NOMO-1 treated with DMSO at 0.1 percent for 48 hours (cell line): ENCODE data around the gene STING1.
"Not testable (repeated sequence)": the region's sequence is repeated elsewhere in the genome, so short reads cannot be mapped to it uniquely, and the experiment has no call there.

Source experiments
- DNase-seq: peaks from one replicate; lab custom pipeline; 2025; ENCODE audit not compliant: unreplicated experiment; lab: John Stamatoyannopoulos, UW

STING1 gene

DNA sequence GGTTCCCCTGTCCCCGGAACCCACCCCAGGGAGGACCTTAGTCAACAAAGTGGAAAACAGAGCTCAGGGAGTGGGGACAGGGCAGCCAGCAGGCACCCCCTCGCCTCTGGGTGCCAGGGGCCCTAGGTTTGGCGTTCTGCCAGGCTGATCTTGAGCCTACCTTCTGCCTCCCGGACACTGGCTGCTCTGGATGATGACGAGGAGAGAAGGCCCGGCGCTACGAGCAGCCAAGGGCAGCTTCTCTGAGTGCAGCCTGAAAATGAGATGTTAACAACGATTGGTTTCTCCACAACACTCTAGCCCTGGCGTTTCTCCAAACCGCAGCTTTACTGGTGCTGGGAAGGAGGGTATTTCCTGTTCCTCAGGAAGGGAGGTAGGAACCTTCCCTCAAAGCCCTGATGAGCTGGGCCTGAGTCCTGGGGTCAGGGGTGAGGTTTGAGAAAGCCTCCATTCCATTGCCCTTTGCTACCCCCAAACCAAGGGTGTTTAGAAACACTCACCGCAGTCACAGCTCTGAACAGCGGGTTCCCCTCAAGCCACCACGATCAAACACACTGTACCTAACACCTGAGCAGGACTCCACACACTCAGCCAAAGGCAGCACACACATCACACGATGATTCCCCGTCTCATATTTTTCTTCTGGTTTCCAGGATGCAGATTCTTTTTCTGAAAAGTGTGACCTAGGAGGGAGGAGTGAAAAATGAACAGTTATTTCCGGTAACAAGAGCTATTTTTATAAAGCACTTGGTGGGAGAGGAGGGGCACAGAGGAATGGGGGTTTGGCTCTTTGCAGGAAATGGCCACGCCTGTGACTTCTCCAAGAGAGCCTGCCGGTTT lies at the start of gene STING1:
Gene STING1, minus strand, starts transcription at position 709 of the 840 bp plus-strand sequence. CDS start 1,054 bp downstream, outside the sequence.
- DNase-seq: peak; percentile 79

DNA sequence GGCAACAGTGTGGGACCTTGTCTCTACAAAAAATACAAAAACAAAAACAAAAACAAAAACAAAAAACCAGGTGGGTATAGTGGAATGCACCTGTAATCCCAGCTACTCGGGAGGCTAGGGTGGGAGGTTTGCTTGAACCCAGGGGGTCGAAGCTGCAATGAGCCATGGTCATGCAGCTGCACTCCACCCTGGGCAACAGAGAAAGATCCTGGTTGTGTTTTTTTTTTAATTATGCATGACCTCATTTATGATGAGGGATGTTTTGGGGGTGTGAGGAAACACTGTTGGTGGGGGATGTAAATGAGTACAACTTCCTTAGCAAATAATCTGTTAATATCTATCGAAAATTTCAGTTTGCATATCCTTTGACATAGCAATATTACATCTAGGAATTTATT lies 49.2 kb upstream of the STING1 start:
- DNase-seq: no peak

DNA sequence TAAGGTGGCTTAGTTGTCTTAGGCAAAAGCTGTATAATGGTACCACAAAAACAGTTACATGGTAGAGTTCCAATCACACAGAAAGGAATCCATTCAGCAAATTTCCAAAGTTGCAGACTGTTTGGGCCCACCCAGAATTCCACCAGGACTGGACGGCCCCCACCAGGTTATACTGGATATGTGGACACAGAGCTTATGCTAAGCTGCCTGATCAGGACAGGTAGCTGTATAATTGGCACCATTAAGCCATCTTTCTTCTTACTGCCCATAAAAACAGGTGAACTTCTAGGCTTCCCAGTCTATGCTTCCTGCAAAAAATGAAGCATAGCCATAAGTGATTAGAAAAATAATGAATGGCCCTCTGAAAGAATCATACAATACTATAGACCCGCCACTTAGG lies 47.5 kb upstream of the STING1 start:
- DNase-seq: not testable (repeated sequence)

DNA sequence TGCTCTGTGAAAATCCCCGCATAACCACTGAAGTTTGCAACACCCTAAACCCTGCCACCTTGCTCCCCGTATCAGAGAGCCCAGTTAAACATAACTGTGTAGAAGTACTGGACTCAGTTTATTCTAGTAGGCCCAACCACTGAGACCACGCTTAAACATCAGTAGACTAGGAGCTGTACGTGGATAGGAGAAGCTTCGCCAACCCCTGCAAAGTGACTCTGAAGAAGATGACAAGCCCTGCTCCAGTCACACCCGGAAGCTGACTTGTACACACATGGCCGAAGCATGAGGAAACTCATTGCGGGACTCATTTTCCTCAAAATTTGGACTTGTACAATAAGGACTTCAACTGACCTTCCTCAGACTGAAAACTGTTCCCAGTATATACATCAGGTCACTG lies 46.1 kb upstream of the STING1 start:
- DNase-seq: not testable (repeated sequence)

DNA sequence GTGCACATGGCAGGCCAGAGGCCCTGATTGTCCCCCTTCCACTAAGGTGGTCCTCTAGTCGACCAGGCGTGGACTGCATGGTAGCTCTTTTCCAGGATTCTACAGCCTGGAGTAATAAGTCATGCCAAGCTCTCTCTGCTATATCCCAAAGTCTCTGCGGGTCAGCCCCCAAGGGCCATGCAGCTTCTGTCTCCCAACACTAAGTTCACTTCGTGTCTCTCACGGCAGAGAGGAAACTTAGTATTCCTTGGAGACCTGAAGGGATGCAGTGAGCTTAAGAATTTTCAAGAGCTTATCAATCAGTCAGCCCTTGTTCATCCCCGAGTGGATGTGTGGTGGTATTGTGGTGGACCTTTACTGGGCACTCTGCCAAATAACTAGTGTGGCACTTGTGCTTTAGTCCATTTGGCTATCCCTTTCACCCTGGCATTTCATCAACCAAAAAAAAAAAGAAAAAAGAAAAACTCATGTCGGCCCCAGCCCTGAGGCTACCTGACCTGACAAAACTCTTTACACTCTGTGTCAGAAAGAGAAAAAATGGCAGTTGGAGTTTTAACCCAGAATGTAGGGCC lies 45.4 kb upstream of the STING1 start:
- not testable (repeated sequence) for DNase-seq

DNA sequence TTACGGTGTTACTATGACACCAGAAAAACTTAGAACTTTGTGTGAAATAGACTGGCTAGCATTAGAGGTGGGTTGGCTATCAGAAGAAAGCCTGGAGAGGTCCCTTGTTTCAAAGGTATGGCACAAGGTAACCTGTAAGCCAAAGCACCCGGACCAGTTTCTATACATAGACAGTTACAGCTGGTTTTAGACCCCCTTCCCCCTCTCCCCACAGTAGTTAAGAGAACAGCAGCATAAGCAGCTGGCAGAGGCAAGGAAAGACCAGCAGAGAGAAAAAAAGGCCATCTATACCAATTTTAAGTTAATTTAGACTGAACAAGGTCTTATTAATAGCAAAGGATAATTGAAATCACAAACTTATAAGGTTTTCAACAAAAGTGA lies 44.5 kb upstream of the STING1 start:
- DNase-seq: not testable (repeated sequence)

DNA sequence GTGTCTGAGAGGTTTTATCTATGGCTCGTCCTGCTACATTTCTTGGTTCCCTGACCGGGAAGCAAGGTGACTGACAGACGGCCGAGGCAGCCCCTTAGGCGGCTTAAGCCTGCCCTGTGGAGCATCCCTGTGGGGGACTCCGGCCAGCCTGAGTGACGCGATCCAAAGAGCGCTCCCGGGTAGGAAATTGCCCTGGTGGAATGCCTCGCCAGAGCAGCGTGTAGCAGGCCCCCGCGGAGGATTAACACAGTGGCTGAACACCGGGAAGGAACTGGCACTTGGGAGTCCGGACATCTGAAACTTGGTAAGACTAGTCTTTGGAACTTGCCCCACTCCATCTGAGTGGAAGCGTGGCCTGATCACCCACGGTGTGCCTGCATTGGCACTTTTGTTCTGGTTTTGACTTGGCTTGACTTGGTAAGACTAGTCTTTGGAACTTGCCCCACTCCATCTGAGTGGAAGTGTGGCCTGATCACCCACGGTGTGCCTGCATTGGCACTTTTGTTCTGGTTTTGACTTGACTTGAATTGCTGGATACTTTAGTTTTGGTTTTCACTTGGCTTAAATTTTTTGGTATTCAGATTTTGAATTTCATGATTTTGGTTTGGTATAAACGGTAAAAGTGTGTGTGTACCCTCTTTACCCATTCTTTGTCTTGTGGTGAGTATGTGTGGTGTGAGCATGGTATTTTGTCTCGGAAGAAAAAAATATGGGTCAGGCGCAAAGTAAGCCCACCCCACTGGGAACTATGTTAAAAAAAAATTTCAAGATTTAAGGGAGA lies 43.9 kb upstream of the STING1 start:
- not testable (repeated sequence) for DNase-seq

DNA sequence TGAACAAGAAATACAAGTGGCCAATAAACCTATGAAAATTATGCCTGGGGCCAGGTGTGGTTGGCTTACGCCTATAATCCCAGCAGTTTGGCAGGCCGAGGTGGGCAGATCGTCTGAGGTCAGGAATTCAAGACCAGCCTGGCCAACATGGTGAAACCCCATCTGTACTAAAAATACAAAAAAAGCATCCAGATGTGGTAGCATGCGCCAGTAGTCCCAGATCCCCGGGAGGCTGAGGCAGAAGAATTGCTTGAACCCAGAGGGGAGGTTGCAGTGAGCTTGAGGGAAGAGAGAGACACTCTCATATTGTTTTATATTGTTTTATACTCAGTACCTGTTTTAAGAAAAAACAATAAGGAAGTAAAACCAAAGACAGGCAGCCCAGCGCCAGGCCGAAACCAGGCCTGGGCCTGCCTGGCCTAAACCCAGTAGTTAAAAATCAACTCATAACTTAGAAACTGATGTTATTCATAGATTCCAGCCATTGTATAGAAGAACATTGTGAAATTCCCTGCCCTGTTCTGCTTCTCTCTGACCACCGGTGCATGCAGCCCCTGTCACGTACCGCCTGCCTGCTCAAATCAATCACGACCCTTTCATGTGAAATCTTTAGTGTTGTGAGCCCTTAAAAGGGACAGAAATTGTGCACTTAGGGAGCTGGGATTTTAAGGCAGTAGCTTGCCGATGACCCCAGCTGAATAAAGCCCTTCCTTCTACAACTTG lies 43.2 kb upstream of the STING1 start:
- DNase-seq: not testable (repeated sequence)

DNA sequence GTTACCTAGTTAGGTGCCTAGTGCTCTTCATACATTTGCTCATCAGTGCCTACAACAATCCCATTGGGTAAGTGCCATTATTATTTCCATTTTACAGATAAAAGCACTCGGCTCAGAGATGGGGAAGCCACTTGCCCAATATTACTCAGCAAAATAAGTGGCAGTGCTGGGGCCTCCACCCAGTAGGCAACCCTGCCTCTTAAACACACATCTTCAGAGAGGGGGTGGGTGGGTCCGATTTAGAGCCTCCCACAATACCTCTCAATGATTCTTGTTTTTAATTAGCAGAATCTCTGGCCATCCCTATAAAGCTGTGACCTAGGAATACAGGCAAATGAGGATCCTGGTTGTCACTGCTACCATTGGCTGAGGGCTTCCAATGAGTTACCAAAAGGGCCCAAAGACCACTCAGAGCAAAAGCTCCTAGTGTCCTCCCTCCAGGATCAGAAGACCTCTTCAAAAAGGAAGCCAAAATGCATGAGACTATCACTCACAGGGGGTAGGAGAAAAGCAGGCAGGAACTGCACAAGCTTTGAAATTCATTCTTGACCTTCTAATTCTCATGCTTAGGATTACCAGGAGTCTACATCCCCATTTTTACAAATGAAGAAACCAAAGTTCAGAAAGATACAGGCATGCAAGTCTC lies 42.5 kb upstream of the STING1 start:
- no peak for DNase-seq

DNA sequence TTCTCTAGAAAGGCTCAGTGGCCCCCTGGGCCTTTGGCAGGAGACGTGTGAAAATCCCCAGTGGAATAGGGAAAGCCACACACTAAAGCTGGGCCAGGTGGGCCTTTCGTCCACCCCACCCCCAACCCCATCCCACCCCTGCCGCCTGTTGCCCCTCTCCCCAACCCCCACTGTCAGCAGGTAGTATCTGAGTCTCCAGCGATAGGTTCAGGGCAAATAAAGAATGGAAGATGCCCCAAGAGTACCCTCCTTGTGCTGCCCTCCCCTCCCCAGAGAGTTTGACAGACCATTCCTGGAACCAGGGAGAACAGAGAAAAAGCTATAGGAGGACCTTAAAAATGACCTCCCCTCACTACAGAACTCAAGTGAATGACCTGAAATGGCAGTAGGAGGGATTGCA lies 41.9 kb upstream of the STING1 start:
- no peak for DNase-seq

DNA sequence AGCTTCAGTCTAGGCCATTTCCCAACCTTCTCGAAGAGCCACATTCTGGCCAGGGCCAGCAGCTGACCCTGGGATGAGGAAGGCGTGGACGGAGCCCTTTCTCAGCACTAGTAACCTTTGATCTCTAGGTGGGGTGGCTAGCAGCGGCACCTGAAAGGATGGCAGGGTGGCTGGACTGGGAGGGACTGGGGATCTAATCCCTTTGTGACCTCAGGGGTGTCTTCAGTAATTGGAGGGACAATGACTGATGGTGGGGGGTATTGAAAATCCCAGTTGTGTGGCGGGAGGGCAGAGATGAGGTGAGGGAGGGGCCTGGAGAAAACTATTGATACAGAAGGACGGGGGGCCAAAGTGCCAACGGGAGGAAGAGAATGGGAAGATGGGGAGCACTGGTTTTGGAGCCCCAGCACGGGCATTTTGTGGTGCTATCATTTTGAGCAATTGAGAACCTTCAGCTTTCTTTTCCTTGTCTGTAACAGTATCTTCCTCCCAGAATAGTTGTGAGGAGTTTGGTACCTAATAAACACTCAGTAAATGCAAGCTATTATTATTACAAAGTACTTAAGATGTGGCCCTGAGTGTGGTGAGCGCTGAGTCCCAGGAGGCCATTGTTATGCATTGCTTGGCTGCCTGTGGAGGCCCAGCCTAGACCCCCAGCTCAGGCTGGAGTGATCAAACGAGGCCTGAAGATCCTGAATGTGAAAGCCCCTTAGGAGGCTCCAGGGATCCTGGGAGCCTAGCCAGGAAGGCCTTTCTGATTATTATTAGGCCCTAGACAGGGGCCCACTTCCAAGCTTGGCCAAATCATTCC lies 41.3 kb upstream of the STING1 start:
- DNase-seq: no peak

DNA sequence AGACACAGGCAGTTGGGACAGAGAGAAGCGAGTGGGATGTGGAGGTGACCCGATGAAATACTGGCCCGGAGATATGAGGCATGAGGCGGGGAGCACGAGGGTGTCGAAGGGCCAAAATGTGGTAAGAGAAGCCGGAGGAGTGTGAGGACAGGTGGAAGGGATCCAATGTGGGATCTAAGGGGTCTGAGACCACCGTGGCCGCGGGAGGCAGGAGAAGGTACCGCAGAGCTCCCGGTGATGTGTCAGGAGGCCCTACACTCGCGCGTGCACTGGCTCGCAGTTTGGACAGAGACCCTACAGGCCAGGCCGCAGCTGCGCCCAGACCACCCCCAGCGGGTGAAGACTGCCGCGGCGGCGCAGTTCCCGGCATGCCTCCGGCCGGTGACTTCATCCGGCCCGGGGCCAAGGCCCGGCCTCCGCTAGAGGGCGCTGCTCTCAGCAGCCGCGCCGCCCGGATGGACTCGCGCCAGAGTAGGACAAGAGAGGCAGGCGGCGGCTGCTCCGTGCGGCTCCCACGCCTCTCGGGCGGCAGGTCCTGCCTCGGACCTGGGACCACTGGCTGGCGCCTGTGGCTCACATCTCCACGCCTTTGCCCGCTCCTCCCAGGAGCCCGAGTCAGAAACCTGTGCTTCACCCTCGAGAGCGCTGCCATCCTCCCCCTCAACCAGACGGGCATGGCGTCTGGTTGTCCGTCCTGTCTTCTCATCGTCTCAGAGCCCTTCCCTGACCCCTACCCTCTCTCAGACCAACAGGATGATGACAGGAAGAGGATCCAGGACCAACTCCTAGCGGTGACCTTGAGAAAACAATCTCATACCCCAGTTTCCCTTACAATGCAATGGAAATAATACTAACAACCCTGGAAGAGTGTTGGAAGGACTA lies 35.4 kb upstream of the STING1 start:
- peak; percentile 64 for DNase-seq

DNA sequence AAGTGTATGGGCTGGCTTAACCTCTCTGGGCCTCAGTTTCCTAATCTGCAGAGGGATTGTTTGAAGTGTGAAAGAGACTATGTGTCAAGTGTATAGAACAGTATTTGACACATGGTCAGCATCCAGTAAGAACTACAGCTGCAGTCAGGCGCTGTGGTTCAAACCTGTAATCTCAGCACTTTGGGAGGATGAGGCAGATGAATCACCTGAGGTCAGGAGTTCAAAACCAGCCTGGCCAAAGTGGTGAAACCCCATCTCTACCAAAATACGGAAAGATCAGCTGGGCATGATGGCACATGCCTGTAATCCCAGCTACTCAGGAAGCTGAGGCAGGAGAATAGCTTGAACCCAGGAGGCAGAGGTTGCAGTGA lies 31.9 kb upstream of the STING1 start:
- no peak for DNase-seq

DNA sequence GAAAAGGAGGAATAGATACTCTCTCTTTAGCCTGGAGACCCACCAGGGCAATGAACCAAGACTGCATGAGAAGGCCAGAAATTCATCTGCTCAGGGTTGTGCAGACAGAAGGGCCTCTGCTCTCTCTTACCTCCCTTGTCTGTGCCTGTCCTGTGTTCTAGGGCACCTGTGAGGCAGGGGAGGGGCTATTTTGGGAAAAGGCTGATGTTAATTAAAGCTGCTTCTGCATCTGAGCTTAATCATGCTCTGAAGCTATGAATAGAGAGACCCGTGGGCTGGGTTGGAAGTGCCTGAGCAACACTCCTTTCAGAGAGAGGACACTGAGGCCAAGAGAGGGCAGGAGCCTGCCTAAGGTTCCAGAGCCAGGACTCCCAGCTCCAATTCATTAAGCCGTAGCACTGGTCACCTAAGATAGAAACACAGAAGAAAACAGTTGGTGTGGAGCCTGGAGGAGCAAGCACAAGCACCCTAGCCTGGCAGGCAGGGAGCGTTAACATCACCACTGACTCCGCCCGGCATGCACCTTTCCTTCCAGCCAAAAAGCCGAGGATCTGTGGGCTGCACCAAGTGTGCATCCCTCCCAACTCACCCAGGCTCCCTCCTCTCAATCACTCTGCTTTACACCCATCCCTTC lies 31.4 kb upstream of the STING1 start:
- DNase-seq: no peak

DNA sequence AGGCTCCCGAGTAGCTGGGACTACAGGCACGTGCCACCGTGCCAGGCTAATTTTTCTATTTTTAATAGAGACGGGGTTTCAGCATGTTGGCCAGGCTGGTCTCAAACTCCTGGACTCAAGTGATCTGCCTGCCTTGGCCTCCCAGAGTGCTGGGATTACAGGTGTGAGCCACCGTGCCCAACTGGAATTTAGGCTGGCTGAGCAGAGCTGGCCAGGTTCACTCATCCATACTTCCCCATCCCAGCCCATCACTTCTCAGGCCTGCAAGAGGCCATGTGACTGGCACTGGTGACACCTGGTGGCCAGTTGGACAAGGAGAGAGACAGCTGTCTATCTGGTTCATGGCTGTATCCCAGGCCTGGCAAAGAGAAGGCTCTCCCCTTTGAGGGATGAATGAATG lies 30.9 kb upstream of the STING1 start:
- DNase-seq: peak; percentile 73

DNA sequence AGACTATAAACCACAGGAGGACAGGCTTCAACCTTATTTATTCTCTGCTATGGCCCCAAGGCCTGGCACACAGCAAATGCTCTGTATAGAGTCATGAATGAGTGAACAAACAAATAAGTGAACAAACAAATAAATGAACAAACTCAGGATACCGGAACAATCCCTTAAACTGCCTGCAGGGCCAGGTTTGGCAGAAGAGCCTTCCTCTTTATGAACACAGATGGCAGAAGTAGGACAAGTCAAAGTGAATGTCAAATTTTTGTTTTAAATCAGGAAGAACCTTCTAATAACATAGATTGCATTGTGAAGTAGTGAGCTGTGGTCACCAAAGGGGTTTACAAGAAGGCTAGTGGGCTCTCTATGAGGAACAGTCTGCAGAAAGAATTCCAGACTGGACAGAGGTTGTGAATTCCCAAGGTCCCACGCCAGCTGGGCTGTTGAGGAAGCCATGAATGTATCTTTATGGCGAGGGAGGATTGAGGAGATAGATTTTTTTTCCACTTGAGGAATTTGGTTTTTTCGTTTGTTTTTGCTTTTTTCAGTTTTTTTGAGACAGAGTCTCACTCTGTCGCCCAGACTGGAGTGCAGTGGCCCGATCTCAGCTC lies 30.3 kb upstream of the STING1 start:
- DNase-seq: no peak

DNA sequence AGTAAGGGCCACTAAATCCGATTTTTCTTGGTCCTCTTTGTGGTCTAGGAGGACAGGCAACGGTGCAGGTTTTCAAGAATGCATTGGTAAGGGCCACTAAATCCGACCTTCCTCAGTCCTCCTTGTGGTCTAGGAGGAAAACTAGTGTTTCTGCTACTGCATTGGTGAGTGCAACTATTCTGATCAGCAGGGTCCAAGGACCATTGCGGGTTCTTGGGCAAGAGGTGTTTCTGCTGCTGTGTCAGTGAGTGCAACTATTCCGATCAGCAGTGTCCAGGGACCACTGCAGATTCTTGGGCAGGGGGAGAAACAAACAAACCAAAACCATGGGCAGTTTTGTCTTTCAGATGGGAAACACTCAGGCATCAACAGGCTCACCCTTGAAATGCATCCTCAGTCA lies 22.2 kb upstream of the STING1 start:
- DNase-seq: not testable (repeated sequence)

DNA sequence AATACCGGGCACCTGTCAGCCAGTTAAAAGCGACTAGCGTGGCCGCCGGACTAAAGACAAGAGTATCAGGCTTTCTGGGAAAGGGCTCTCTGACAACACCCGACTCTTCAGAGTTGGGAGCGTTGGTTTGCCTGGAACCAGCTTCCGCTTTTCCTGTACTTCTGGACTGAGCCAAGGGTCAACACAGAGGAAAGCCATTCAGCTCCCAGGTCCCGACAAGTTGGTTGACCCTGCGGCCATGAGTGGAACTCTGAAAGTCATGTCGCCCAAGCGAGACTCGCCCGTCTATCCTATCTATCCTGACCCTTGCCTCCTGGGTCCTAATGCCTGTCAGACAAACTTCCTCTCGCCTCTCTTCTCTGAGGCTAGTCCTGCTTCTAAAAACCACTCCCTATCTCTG lies 21.3 kb upstream of the STING1 start:
- DNase-seq: peak; percentile 60
